ENCODE measurements around the gene CUTC.

The CUTC gene, protein sequence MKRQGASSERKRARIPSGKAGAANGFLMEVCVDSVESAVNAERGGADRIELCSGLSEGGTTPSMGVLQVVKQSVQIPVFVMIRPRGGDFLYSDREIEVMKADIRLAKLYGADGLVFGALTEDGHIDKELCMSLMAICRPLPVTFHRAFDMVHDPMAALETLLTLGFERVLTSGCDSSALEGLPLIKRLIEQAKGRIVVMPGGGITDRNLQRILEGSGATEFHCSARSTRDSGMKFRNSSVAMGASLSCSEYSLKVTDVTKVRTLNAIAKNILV

DNA sequence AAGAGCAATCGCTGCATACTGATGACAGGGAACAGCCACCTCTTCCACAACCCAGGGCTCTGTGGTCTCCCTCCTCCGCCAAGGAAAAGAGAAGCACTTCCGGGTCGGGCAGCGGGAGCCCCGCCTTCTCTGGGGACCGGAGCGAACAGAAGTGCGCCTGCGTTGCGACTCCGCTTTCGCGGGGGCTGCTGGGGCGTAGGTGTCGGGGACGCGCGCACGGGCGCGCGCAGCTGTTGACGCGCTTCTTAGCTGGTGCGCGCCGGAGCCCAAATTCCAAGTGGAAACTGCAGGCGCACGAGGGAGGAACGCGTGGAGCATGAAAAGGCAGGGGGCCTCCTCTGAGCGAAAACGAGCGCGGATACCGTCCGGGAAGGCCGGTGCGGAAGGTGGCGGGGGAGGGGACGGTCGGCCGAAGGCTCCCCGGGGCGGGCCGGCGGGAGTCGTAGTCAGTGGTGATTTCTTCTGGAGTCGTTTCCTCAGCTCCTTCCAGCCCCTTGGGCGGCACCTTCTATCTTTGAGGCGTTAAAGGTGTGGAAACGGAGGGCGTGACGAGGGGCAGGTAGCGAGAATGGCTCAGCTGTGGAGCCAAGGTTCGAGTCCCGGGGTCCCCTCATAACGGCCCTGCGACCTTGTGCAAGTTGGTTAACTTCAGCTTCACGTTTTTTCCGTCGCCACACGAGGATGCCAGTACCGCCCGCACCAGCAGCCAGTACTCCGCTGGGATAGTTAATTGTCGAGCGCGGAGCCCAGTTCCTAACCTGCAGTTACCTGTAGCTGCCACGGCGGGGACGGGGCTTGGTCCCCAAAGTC is at the start of gene CUTC, which contains the start of gene COX15:
Gene CUTC (plus strand): TSS at position 202 of the 810 bp plus-strand sequence. CDS start 115 bp downstream, at position 317.
Gene COX15 (minus strand): TSS at position 95 of the 810 bp plus-strand sequence. CDS start 78 bp downstream, at position 17.
- peak within 1 kb of the TSS; percentile 97 for H3K4me3 ChIP-seq (ENCODE audit: low read depth, low read length)
- TF ChIP-seq, protein P1, sequence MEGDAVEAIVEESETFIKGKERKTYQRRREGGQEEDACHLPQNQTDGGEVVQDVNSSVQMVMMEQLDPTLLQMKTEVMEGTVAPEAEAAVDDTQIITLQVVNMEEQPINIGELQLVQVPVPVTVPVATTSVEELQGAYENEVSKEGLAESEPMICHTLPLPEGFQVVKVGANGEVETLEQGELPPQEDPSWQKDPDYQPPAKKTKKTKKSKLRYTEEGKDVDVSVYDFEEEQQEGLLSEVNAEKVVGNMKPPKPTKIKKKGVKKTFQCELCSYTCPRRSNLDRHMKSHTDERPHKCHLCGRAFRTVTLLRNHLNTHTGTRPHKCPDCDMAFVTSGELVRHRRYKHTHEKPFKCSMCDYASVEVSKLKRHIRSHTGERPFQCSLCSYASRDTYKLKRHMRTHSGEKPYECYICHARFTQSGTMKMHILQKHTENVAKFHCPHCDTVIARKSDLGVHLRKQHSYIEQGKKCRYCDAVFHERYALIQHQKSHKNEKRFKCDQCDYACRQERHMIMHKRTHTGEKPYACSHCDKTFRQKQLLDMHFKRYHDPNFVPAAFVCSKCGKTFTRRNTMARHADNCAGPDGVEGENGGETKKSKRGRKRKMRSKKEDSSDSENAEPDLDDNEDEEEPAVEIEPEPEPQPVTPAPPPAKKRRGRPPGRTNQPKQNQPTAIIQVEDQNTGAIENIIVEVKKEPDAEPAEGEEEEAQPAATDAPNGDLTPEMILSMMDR (IDR thresholded peaks at IDR 0.05; ENCODE audit: low read depth, low read length), result 0 out of 2 replicates have a peak, but pooled peaks have one; percentile 10

- no peak overlapping the region for H3K4me3 ChIP-seq (ENCODE audit: low read depth, low read length)
- TF ChIP-seq, protein P1 (IDR thresholded peaks at IDR 0.05; ENCODE audit: low read depth, low read length), result no peak
Observed at GRCh38 chr10:99682752-99683151, 49.3 kb upstream of the CUTC start.

DNA sequence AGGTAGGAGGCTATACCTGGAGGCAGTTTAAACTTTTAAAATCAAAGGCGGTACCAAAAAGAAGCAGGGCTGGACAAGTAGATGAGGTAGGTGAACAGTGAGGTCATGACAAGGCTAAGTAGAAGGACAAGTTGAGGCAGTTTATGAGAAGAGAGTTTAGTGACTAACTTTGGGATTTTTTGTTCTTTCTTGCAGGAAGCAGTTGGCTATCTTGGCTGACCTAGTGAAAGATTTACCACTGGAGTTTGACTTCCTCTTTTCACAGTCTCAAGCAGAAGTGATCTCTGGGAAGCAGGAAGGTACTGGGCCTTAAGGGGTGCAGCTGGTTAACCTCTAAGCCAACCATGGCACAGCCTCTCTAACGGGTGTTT is 46.5 kb upstream of the CUTC start:
- TF ChIP-seq, protein P1 (IDR thresholded peaks at IDR 0.05; ENCODE audit: low read depth, low read length), result no peak
- H3K4me3 ChIP-seq (ENCODE audit: low read depth, low read length), result no peak overlapping the region

- TF ChIP-seq, protein P1 (IDR thresholded peaks at IDR 0.05; ENCODE audit: low read depth, low read length), result no peak
- H3K4me3 ChIP-seq (ENCODE audit: low read depth, low read length), result no peak overlapping the region
Observed at GRCh38 chr10:99689461-99689860, 42.6 kb upstream of the CUTC start.

- TF ChIP-seq, protein P1 (IDR thresholded peaks at IDR 0.05; ENCODE audit: low read depth, low read length), result no peak
- no peak overlapping the region for H3K4me3 ChIP-seq (ENCODE audit: low read depth, low read length)
Observed at GRCh38 chr10:99693933-99694583, 38.0 kb upstream of the CUTC start.

- H3K4me3 ChIP-seq (ENCODE audit: low read depth, low read length), result no peak overlapping the region
- TF ChIP-seq, protein P1 (IDR thresholded peaks at IDR 0.05; ENCODE audit: low read depth, low read length), result no peak
Observed at GRCh38 chr10:99695761-99696160, 36.3 kb upstream of the CUTC start.
